NCI-H345 (cell line): ENCODE measurements around the gene SLC35B1.
"Not testable (repeated sequence)": the region's sequence is repeated elsewhere in the genome, so short reads cannot be mapped to it uniquely, and the experiment has no call there.

Experiments used
- DNase-seq: peaks from one replicate; lab custom pipeline; 2025; lab: John Stamatoyannopoulos, UW

Gene SLC35B1

GRCh38 chr17:49699966-49700575, 7.7 kb downstream of the SLC35B1 start:
- DNase-seq = no peak

- DNase-seq = no peak
These were observed 9.8 kb downstream of the SLC35B1 start for GRCh38 chr17:49698005-49698404.

- DNase-seq = no peak
These were observed 11.5 kb downstream of the SLC35B1 start for GRCh38 chr17:49696233-49696761.

- no peak for DNase-seq
These were observed 12.0 kb downstream of the SLC35B1 start for GRCh38 chr17:49695698-49696232.

GRCh38 chr17:49694847-49695697, 12.7 kb downstream of the SLC35B1 start:
- DNase-seq = peak; percentile 62

GRCh38 chr17:49692751-49693150, 15.0 kb downstream of the SLC35B1 start:
- DNase-seq = no peak

GRCh38 chr17:49691677-49692191, 16.0 kb downstream of the SLC35B1 start:
- DNase-seq = no peak

GRCh38 chr17:49691086-49691676, 16.6 kb downstream of the SLC35B1 start:
- no peak for DNase-seq

GRCh38 chr17:49690256-49690655, 17.5 kb downstream of the SLC35B1 start:
- DNase-seq = no peak

- no peak for DNase-seq
These were observed 18.9 kb downstream of the SLC35B1 start for GRCh38 chr17:49688848-49689247.

GRCh38 chr17:49687878-49688491, 19.8 kb downstream of the SLC35B1 start:
- no peak for DNase-seq

GRCh38 chr17:49681106-49681979, 26.4 kb downstream of the SLC35B1 start:
- DNase-seq = no peak

GRCh38 chr17:49680314-49680713, 27.4 kb downstream of the SLC35B1 start:
- DNase-seq = no peak

- DNase-seq = peak; percentile 98
These were observed 29.6 kb downstream of the SLC35B1 start, which contains the start of gene SPOP for GRCh38 chr17:49677933-49678847. Gene SPOP (minus strand): TSS chr17:49678097. CDS start chr17:49622810, 55,287 bp downstream.

GRCh38 chr17:49677134-49677932, 30.4 kb downstream of the SLC35B1 start:
- peak; percentile 95 for DNase-seq

- no peak for DNase-seq
These were observed 31.4 kb downstream of the SLC35B1 start for GRCh38 chr17:49676276-49676868.

GRCh38 chr17:49674507-49674906, 33.3 kb downstream of the SLC35B1 start:
- DNase-seq = no peak

- DNase-seq = not testable (repeated sequence)
These were observed 34.1 kb downstream of the SLC35B1 start for GRCh38 chr17:49673679-49674078.
